GM12878 (cell line): ENCODE data around the gene CALHM2. TPM values are rescaled to one million over a fixed set of nuclear protein-coding genes. Genes with fewer than 3 reads are reported as not detected.

Experiments
- ATAC-seq: fragments of 200-7000 bp; cut with Tn5 transposase; 3 replicates; pipeline ENCODE4 v1.9.1; 2020; ENCODE audit warnings: mild to moderate bottlenecking, moderate library complexity
- BruUV-seq: library from RNA; stranded (reverse); fragments of 400-500 nt; replicated peaks from 2 replicates; lab custom pipeline; 2021; lab: Mats Ljungman, UMichigan
- CTCF ChIA-PET: fragments of 300-600 bp; sonication (Branson Sonifier 250); formaldehyde crosslinking; extraction: SDS; loops from one replicate; lab custom pipeline; 2021; ENCODE audit warnings: inconsistent platforms; lab: Yijun Ruan, JAX
- POLR2A ChIA-PET: fragments of 350-600 bp; formaldehyde crosslinking; extraction: SDS; loops from one replicate; lab custom pipeline; 2021; ENCODE audit warnings: inconsistent platforms; lab: Charles Lee
- RAD21 ChIA-PET: fragments of 300-600 bp; sonication (Branson Sonifier 250); formaldehyde crosslinking; loops from one replicate; lab custom pipeline; 2023; ENCODE audit warnings: antibody characterized with exemption; ENCODE audit not compliant: unreplicated experiment; lab: Charles Lee
- SMC1A ChIA-PET: fragments of 300-600 bp; sonication (Branson Sonifier 250); formaldehyde crosslinking; loops from one replicate; lab custom pipeline; 2023; ENCODE audit not compliant: unreplicated experiment, uncharacterized antibody; lab: Charles Lee
- DNase-seq: peaks from one replicate; pipeline ENCODE4 v3.0.0-alpha.2; 2011; ENCODE audit warnings: low read depth, low spot score
- FAIRE-seq: peaks from 3 replicates; lab custom pipeline; 2011; peaks lifted over from hg19 to GRCh38; lab: Jason Lieb, UNC
- H2AFZ ChIP-seq: 2 replicates; pipeline ENCODE4 v1.6.0; 2011; ENCODE audit warnings: low read depth, low read length, control low read depth; ENCODE audit not compliant: control insufficient read depth
- H3K27ac ChIP-seq: 2 replicates; pipeline ENCODE4 v1.5.1; 2011; ENCODE audit warnings: control low read depth; ENCODE audit not compliant: control insufficient read depth, insufficient read depth
- H3K27me3 ChIP-seq, 2 experiments: replicated peaks in 1 of 2; 2 replicates each; pipeline versions ENCODE4 v1.6.0 to v1.6.1; 2011; ENCODE audit warnings: low read length in 1 of 2; ENCODE audit not compliant: control insufficient read depth in 2 of 2, insufficient read depth in 2 of 2
- H3K36me3 ChIP-seq, 2 experiments: 2 replicates each; pipeline ENCODE4 v1.5.1; 2011; ENCODE audit warnings: low read length in 1 of 2; ENCODE audit not compliant: control insufficient read depth in 2 of 2, insufficient read depth in 2 of 2
- H3K4me1 ChIP-seq: 2 replicates; pipeline ENCODE4 v1.6.1; 2011; ENCODE audit warnings: mild to moderate bottlenecking, low read length, moderate library complexity, mixed read lengths; ENCODE audit not compliant: control insufficient read depth, insufficient read depth
- H3K4me2 ChIP-seq: 2 replicates; pipeline ENCODE4 v1.6.0; 2011; ENCODE audit warnings: control low read depth; ENCODE audit not compliant: control insufficient read depth, insufficient read depth
- H3K4me3 ChIP-seq: fragments of 200-600 bp; sonication (generic); 2 replicates; pipeline ENCODE4 v1.5.1; 2016
- H3K79me2 ChIP-seq: 2 replicates; pipeline ENCODE4 v1.6.0; 2011; ENCODE audit warnings: low read length; ENCODE audit not compliant: control insufficient read depth, insufficient read depth
- H3K9ac ChIP-seq: 2 replicates; pipeline ENCODE4 v1.8.0; 2011; ENCODE audit warnings: low read length, control low read depth, mixed read lengths; ENCODE audit not compliant: control insufficient read depth, insufficient read depth
- H3K9me3 ChIP-seq: replicated peaks from 3 replicates; pipeline ENCODE4 v1.5.1; 2011; ENCODE audit warnings: mild to moderate bottlenecking, low read length; ENCODE audit not compliant: control insufficient read depth, insufficient read depth
- H4K20me1 ChIP-seq: 2 replicates; pipeline ENCODE4 v1.6.0; 2011; ENCODE audit not compliant: control insufficient read depth, insufficient read depth
- CBFB ChIP-seq: IDR thresholded peaks from 2 replicates; pipeline ENCODE4 v1.6.1; 2016; ENCODE audit warnings: antibody characterized with exemption, low read depth
- CEBPB ChIP-seq, 2 experiments: fragments of 150-350 bp in 1 of 2; IDR thresholded peaks; 2 replicates each; pipeline ENCODE4 v1.6.1; 2012 to 2014; ENCODE audit warnings: low read depth in 2 of 2, low read length in 2 of 2, borderline replicate concordance in 1 of 2, inconsistent platforms in 1 of 2
- E2F8 ChIP-seq: fragments of 450-650 bp; IDR thresholded peaks from 2 replicates; pipeline ENCODE4 v1.6.1; 2018; ENCODE audit warnings: mild to moderate bottlenecking, low read depth, moderate library complexity; ENCODE audit not compliant: partially characterized antibody
- ETV6 ChIP-seq, 2 experiments: fragments of 450-650 bp in 1 of 2; IDR thresholded peaks in 1 of 2; conservative IDR thresholded peaks in 1 of 2; 2 replicates each; pipeline ENCODE4 v1.6.1; 2014; ENCODE audit warnings: antibody characterized with exemption in 1 of 2, borderline replicate concordance in 1 of 2, low read depth in 1 of 2, mild to moderate bottlenecking in 1 of 2, moderate library complexity in 1 of 2
- GABPA ChIP-seq: IDR thresholded peaks from 2 replicates; pipeline ENCODE4 v1.6.1; 2014; ENCODE audit warnings: antibody characterized with exemption, low read depth, mild to moderate bottlenecking, inconsistent platforms
- NFYA ChIP-seq: IDR thresholded peaks from 2 replicates; pipeline ENCODE4 v1.6.1; 2011; ENCODE audit warnings: low read depth, mild to moderate bottlenecking, low read length, improper control_type of control experiment, borderline replicate concordance
- NR2C1 ChIP-seq: fragments of 450-650 bp; IDR thresholded peaks from 2 replicates; pipeline ENCODE4 v1.6.1; 2017; ENCODE audit warnings: antibody characterized with exemption, mild to moderate bottlenecking, moderate library complexity
- RUNX3 ChIP-seq: IDR thresholded peaks from 2 replicates; pipeline ENCODE4 v1.6.1; 2012; ENCODE audit warnings: low read length, inconsistent platforms
- SMC3 ChIP-seq: IDR thresholded peaks from 2 replicates; pipeline ENCODE4 v1.6.1; 2011; ENCODE audit warnings: low read length, improper control_type of control experiment, borderline replicate concordance
- SRF ChIP-seq, 2 experiments: IDR thresholded peaks; 2 replicates each; pipeline ENCODE4 v1.6.1; 2011; ENCODE audit warnings: low read depth in 2 of 2, low read length in 2 of 2, mild to moderate bottlenecking in 1 of 2, moderate library complexity in 1 of 2
- TBL1XR1 ChIP-seq: IDR thresholded peaks from 2 replicates; pipeline ENCODE4 v1.6.1; 2012; ENCODE audit warnings: low read depth, low read length, improper control_type of control experiment
- TCF12 ChIP-seq: IDR thresholded peaks from 2 replicates; pipeline ENCODE4 v1.6.1; 2011; ENCODE audit warnings: low read depth, mild to moderate bottlenecking, low read length
- ZNF207 ChIP-seq: fragments of 450-650 bp; IDR thresholded peaks from 2 replicates; pipeline ENCODE4 v1.6.1; 2014; ENCODE audit warnings: antibody characterized with exemption, mild to moderate bottlenecking, borderline replicate concordance
- ZNF687 ChIP-seq: fragments of 450-650 bp; IDR thresholded peaks from 2 replicates; pipeline ENCODE4 v1.6.1; 2017; ENCODE audit warnings: mild to moderate bottlenecking, moderate library complexity
- ZZZ3 ChIP-seq: IDR thresholded peaks from 2 replicates; pipeline ENCODE4 v1.6.1; 2011; ENCODE audit warnings: low read depth; ENCODE audit not compliant: control insufficient read depth, insufficient read length
- WGBS: methylation state at CpG from one replicate; pipeline ENCODE4 v1.1.6; 2016; ENCODE audit warnings: low lambda C conversion rate; ENCODE audit not compliant: insufficient replicate concordance, insufficient coverage; ENCODE audit errors: missing lambda C conversion rate; 5-methylcytosine and 5-hydroxymethylcytosine counted together
- in situ Hi-C: fragments of 300-500 bp; cut with MboI; formaldehyde crosslinking; loops from 9 replicates; pipeline ENCODE4 v1.14.3; 2018; ENCODE audit warnings: mixed read lengths
- intact Hi-C: fragments of 100-400 bp; cut with micrococcal nuclease; formaldehyde crosslinking; loops from one replicate; pipeline ENCODE4 v1.14.2; 2022; ENCODE audit not compliant: unreplicated experiment
- polyA plus RNA-seq, 11 experiments: library from polyadenylated mRNA; depleted of rRNA in 4 of 11; unstranded in 6 of 11; stranded (reverse) in 5 of 11; fragments of >200 nt; fragmentation: Nextera tagmentation in 4 of 11; fragmentation: Illumina TruSeq in 1 of 11; extraction: Ambion mirVana in 4 of 11; extraction: Trizol in 1 of 11; gene quantifications; 1 replicate in 1 of 11; 2 replicates in 10 of 11; pipeline versions ENCODE4 v1.2.1 to v1.2.3, GENCODE V29; 2011 to 2016; ENCODE audit warnings: inconsistent platforms in 2 of 11, missing spikeins in 2 of 11, low read depth in 1 of 11
- total RNA-seq, 4 experiments: library from RNA; depleted of rRNA in 3 of 4; stranded (reverse); fragments of >200 nt in 3 of 4; fragmentation: Illumina TruSeq in 1 of 4; extraction: Trizol in 1 of 4; gene quantifications; 2 replicates each; pipeline versions ENCODE4 v1.2.1 to v1.2.3, GENCODE V29; 2013 to 2021

Gene CALHM2
- total and polyA plus RNA-seq, 10 of the 15 experiments (the other 5 are each of a cell fraction or from before 2014, with no cell fraction given) = 0.60 to 23.7 (median 9.3) TPM

GRCh38 chr10:103413564-103413963 is 38.6 kb downstream of the CALHM2 start:
- Histone ChIP-seq H3K4me1 (no peaks in the 10 kb centered on the region), H3K9me3 (no peaks in the 10 kb centered on the region), H2AFZ (no peak overlapping the region), H3K79me2 (no peaks in the 10 kb centered on the region; the same call in 1 of the 2 replicates), H3K27me3 (no peaks in the 10 kb centered on the region)
- intact Hi-C loops = loop anchor here (10.0 kb wide), 1 partner anchor 181 kb away; no protein-coding TSS in a partner anchor
- FAIRE-seq (no peak), ATAC-seq (no peak)
- ChIA-PET POLR2A (no interaction called here), CTCF (interaction anchor here (0.9 to 8.0 kb wide), 4 partner anchors 38 to 129 kb away, joined by 5 to 195 read pairs (median 101); partner anchors contain the start of genes CALHM2 and CALHM3)
- in situ Hi-C loops = no loop called here
- TF ChIP-seq CEBPB (IDR thresholded peaks at IDR 0.05; ENCODE audit: borderline replicate concordance in 1 of 2, low read depth in 2 of 2, low read length in 2 of 2) (no peak), GABPA (no peak), ZNF687 (no peak), RUNX3 (no peak), E2F8 (no peak), CBFB (no peak), SRF (IDR thresholded peaks at IDR 0.05; ENCODE audit: low read depth in 2 of 2, low read length in 2 of 2) (no peak), SMC3 (no peak), TBL1XR1 (no peak), ZNF207 (no peak), ZZZ3 (no peak), NR2C1 (no peak), TCF12 (no peak), NFYA (no peak), ETV6 (conservative IDR thresholded peaks at IDR 0.05 in 1 of 2, IDR thresholded peaks at IDR 0.05 in 1 of 2; ENCODE audit: borderline replicate concordance in 1 of 2, low read depth in 1 of 2) (no peak)
- TF ChIP-seq, all 136 proteins: peak for 0
- no peak for DNase-seq
- Histone ChIP-seq H3K36me3 (peaks cover 33 to 59% of the 10 kb centered on the region in 2 experiments), H4K20me1 (no peaks in the 10 kb centered on the region), H3K27ac (no peak overlapping the region), H3K4me2 (no peak overlapping the region), H3K4me3 (no peak overlapping the region), H3K9ac (no peak overlapping the region)
- ChIA-PET SMC1A (interaction anchor here (1.3 to 4.5 kb wide), 2 partner anchors 63 to 72 kb away, joined by 4 to 43 read pairs; no protein-coding TSS in a partner anchor), RAD21 (interaction anchor here (0.6 kb wide), 1 partner anchor 536 kb away, joined by 3 read pairs; no protein-coding TSS in a partner anchor)
- 100% methylated on average over 2 of the region's 2 CpGs for WGBS
- BruUV-seq = no TSS peak
